Neural crest cell (in vitro differentiated cells): ENCODE results near the gene SEC14L5. TPM values are rescaled to one million over a fixed set of nuclear protein-coding genes. Genes with fewer than 3 reads are reported as not detected.

Experiments used
- DNase-seq: peaks from one replicate; pipeline ENCODE4 v3.0.0; 2021; ENCODE audit warnings: low read depth, mixed read lengths, low spot score
- H3K27ac Mint-ChIP-seq: one replicate; pipeline ENCODE4 v1.8.0; 2021; ENCODE audit warnings: mild to moderate bottlenecking, mixed read lengths; ENCODE audit not compliant: unreplicated experiment
- H3K27me3 Mint-ChIP-seq: 2 replicates; pipeline ENCODE4 v1.8.0; 2021; ENCODE audit warnings: low read depth, mild to moderate bottlenecking, mixed read lengths
- H3K36me3 Mint-ChIP-seq: 2 replicates; pipeline ENCODE4 v1.8.0; 2021; ENCODE audit warnings: low read depth, mild to moderate bottlenecking, mixed read lengths
- H3K4me1 Mint-ChIP-seq: 2 replicates; pipeline ENCODE4 v1.8.0; 2021; ENCODE audit warnings: mixed read lengths
- H3K4me3 Mint-ChIP-seq: one replicate; pipeline ENCODE4 v1.8.0; 2021; ENCODE audit warnings: mild to moderate bottlenecking, mixed read lengths
- H3K9me3 Mint-ChIP-seq: 2 replicates; pipeline ENCODE4 v1.8.0; 2021; ENCODE audit warnings: mixed read lengths
- CTCF ChIP-seq: fragments of 200-600 bp; sonication (generic); conservative IDR thresholded peaks from 2 replicates; pipeline ENCODE4 v1.5.0; 2021; ENCODE audit warnings: antibody characterized with exemption, mild to moderate bottlenecking
- total RNA-seq: library from RNA; stranded (reverse); gene quantifications from 2 replicates; pipeline ENCODE4 v1.2.1, GENCODE V29; 2021

The SEC14L5 gene
- total RNA-seq, 1 donor from 2014 or later: 0.68 TPM

GRCh38 chr16:4968879-4969483 is 10.9 kb downstream of the SEC14L5 start:
- no peak overlapping the region for H3K27ac Mint-ChIP-seq
- TF ChIP-seq CTCF: no peak
- H3K9me3 Mint-ChIP-seq: no peaks in the 10 kb centered on the region
- DNase-seq: no peak
- H3K27me3 Mint-ChIP-seq: no peaks in the 10 kb centered on the region
- H3K36me3 Mint-ChIP-seq: no peaks in the 10 kb centered on the region
- no peak overlapping the region for H3K4me3 Mint-ChIP-seq
- H3K4me1 Mint-ChIP-seq: peaks cover 48% of the 10 kb centered on the region

- no peaks in the 10 kb centered on the region for H3K27me3 Mint-ChIP-seq
- no peaks in the 10 kb centered on the region for H3K36me3 Mint-ChIP-seq
- H3K4me1 Mint-ChIP-seq: peaks cover 48% of the 10 kb centered on the region
- no peak for TF ChIP-seq CTCF
- DNase-seq: no peak
- H3K4me3 Mint-ChIP-seq: peak overlapping the region; percentile 36
- H3K9me3 Mint-ChIP-seq: no peaks in the 10 kb centered on the region
- peak overlapping the region; percentile 13 for H3K27ac Mint-ChIP-seq
These were observed 11.9 kb downstream of the SEC14L5 start for GRCh38 chr16:4970010-4970409.

- no peaks in the 10 kb centered on the region for H3K9me3 Mint-ChIP-seq
- no peak for TF ChIP-seq CTCF
- DNase-seq: no peak
- no peak overlapping the region for H3K4me3 Mint-ChIP-seq
- peaks cover 48% of the 10 kb centered on the region for H3K4me1 Mint-ChIP-seq
- H3K36me3 Mint-ChIP-seq: no peaks in the 10 kb centered on the region
- H3K27ac Mint-ChIP-seq: peak overlapping the region; percentile 94
- no peaks in the 10 kb centered on the region for H3K27me3 Mint-ChIP-seq
These were observed 14.9 kb downstream of the SEC14L5 start for GRCh38 chr16:4972938-4973587.

GRCh38 chr16:4976079-4976478 is 17.9 kb downstream of the SEC14L5 start:
- Mint-ChIP-seq H3K4me1 (peaks cover 24% of the 10 kb centered on the region), H3K9me3 (no peaks in the 10 kb centered on the region), H3K27me3 (no peaks in the 10 kb centered on the region), H3K4me3 (no peak overlapping the region), H3K27ac (no peak overlapping the region), H3K36me3 (no peaks in the 10 kb centered on the region)
- no peak for DNase-seq
- TF ChIP-seq CTCF: no peak

GRCh38 chr16:4976611-4977145 is 18.5 kb downstream of the SEC14L5 start:
- Mint-ChIP-seq H3K27ac (no peak overlapping the region), H3K4me3 (no peak overlapping the region), H3K27me3 (no peaks in the 10 kb centered on the region), H3K4me1 (peaks cover 19% of the 10 kb centered on the region), H3K36me3 (no peaks in the 10 kb centered on the region), H3K9me3 (no peaks in the 10 kb centered on the region)
- no peak for TF ChIP-seq CTCF
- no peak for DNase-seq
